NT2/D1 (cell line): ENCODE measurements around the gene PXT1.

ENCODE experiments used
- SUZ12 ChIP-seq: IDR thresholded peaks from 2 replicates; pipeline ENCODE4 v1.6.1; 2011; ENCODE audit not compliant: insufficient read length, insufficient read depth; ENCODE audit errors: extremely low read depth
- YY1 ChIP-seq: IDR thresholded peaks from 2 replicates; pipeline ENCODE4 v1.6.1; 2011; ENCODE audit not compliant: insufficient read length, insufficient read depth
- ZNF274 ChIP-seq: IDR thresholded peaks from 2 replicates; pipeline ENCODE4 v1.6.1; 2011; ENCODE audit warnings: mild to moderate bottlenecking, low read depth, low read length

- TF ChIP-seq SUZ12 (no peak), ZNF274 (no peak), YY1 (no peak)
These were observed 71.4 kb downstream of the PXT1 start for GRCh38 chr6:36371211-36371610.
